ENCODE results near the gene APH1B. TPM values are rescaled to one million over a fixed set of nuclear protein-coding genes. Genes with fewer than 3 reads are reported as not detected.
A peak's percentile ranks its signal among the peaks of the same experiment; 100 is the strongest.
"Not testable (repeated sequence)": the region's sequence is repeated elsewhere in the genome, so short reads cannot be mapped to it uniquely, and the experiment has no call there.

The APH1B gene
- total RNA-seq, 1 experiment from 2014 or later: 6.2 TPM

GRCh38 chr15:63340353-63340752, 62.9 kb downstream of the APH1B start:
- intact Hi-C loops (cut with micrococcal nuclease; ENCODE audit: unreplicated experiment): no loop called here
- H3K36me3 ChIP-seq (ENCODE audit: insufficient read depth, low read length, poor library complexity, severe bottlenecking): no peaks in the 10 kb centered on the region
- no peak for DNase-seq (ENCODE audit: low spot score)
- ChIA-PET CTCF (interaction anchor here (0.8 kb wide), 1 partner anchor 62 kb away, joined by 3 read pairs; no protein-coding TSS in a partner anchor), POLR2A (ENCODE audit: low non-redundant PET) (no interaction called here)
- no peaks in the 10 kb centered on the region for H3K9me3 ChIP-seq (ENCODE audit: low read depth, low read length, poor library complexity, severe bottlenecking)
- no peak overlapping the region for H3K27ac ChIP-seq (ENCODE audit: low read depth, low read length, poor library complexity, severe bottlenecking)
- no TSS peak for BruUV-seq (replicated peaks)
- H3K4me1 ChIP-seq (ENCODE audit: insufficient read depth, low read length, poor library complexity, severe bottlenecking): peaks cover 40% of the 10 kb centered on the region
- TF ChIP-seq CTCF (conservative IDR thresholded peaks at IDR 0.05; ENCODE audit: low read depth, low read length) (no peak), EZH2 (IDR thresholded peaks at IDR 0.05; ENCODE audit: borderline replicate concordance, low read depth, low read length, poor library complexity, severe bottlenecking) (no peak)
- H3K4me3 ChIP-seq (ENCODE audit: low read depth, low read length, poor library complexity, severe bottlenecking): no peak overlapping the region
- H3K27me3 ChIP-seq (replicated peaks; ENCODE audit: insufficient read depth, low read depth, low read length, poor library complexity): no peaks in the 10 kb centered on the region

- POLR2A ChIA-PET (ENCODE audit: low non-redundant PET): no interaction called here
- Histone ChIP-seq H3K27me3 (replicated peaks; ENCODE audit: insufficient read depth, low read depth, low read length, poor library complexity) (no peaks in the 10 kb centered on the region), H3K4me1 (ENCODE audit: insufficient read depth, low read length, poor library complexity, severe bottlenecking) (peaks cover 40% of the 10 kb centered on the region), H3K9me3 (ENCODE audit: low read depth, low read length, poor library complexity, severe bottlenecking) (no peaks in the 10 kb centered on the region), H3K27ac (ENCODE audit: low read depth, low read length, poor library complexity, severe bottlenecking) (no peak overlapping the region), H3K36me3 (ENCODE audit: insufficient read depth, low read length, poor library complexity, severe bottlenecking) (no peaks in the 10 kb centered on the region), H3K4me3 (ENCODE audit: low read depth, low read length, poor library complexity, severe bottlenecking) (no peak overlapping the region)
- CTCF ChIA-PET: no interaction called here
- TF ChIP-seq CTCF (conservative IDR thresholded peaks at IDR 0.05; ENCODE audit: low read depth, low read length) (no peak), EZH2 (IDR thresholded peaks at IDR 0.05; ENCODE audit: borderline replicate concordance, low read depth, low read length, poor library complexity, severe bottlenecking) (no peak)
- BruUV-seq (replicated peaks): no TSS peak
- intact Hi-C loops (cut with micrococcal nuclease; ENCODE audit: unreplicated experiment): no loop called here
- DNase-seq (ENCODE audit: low spot score): no peak
Observed at GRCh38 chr15:63340878-63341277, 63.5 kb downstream of the APH1B start.

GRCh38 chr15:63341898-63342297, 64.5 kb downstream of the APH1B start:
- BruUV-seq (replicated peaks): no TSS peak
- no peaks in the 10 kb centered on the region for H3K9me3 ChIP-seq (ENCODE audit: low read depth, low read length, poor library complexity, severe bottlenecking)
- CTCF ChIA-PET: no interaction called here

DNA sequence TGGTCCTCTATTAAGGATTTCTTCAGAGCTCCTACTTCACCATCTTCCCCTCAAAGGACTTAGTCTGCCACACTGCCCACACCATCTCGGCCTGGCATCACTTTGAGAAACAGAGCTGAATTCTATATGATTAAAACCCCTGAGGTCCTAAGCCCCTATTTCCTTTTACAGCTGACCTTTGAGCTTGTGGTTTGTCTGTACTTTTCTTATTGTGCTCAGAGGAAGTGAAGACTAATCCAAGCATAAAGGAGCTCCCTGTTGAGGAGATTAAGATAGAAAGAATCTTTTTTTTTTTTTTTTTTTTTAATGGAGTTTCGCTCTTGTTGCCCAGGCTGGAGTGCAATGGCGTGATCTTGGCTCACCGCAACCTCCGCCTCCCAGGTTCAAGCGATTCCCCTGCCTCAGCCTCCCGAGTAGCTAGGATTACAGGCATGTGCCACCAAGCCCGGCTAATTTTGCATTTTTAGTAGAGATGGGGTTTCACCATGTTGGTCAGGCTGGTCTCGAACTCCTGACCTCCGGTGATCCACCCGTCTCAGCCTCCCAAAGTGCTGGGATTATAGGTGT, 65.7 kb downstream of the APH1B start:
- H3K27me3 ChIP-seq (replicated peaks; ENCODE audit: insufficient read depth, low read depth, low read length, poor library complexity); H3K9me3 ChIP-seq (ENCODE audit: low read depth, low read length, poor library complexity, severe bottlenecking); intact Hi-C loops (cut with micrococcal nuclease; ENCODE audit: unreplicated experiment); H3K27ac ChIP-seq (ENCODE audit: low read depth, low read length, poor library complexity, severe bottlenecking); H3K4me3 ChIP-seq (ENCODE audit: low read depth, low read length, poor library complexity, severe bottlenecking); H3K36me3 ChIP-seq (ENCODE audit: insufficient read depth, low read length, poor library complexity, severe bottlenecking); BruUV-seq (replicated peaks): not testable (repeated sequence)
- CTCF ChIA-PET: interaction anchor here (0.6 kb wide), 2 partner anchors 32 to 144 kb away, joined by 4 to 6 read pairs; no protein-coding TSS in a partner anchor
- POLR2A ChIA-PET (ENCODE audit: low non-redundant PET): interaction anchor here (0.7 kb wide), 1 partner anchor 34 kb away, joined by 4 read pairs; no protein-coding TSS in a partner anchor
- peaks cover 56% of the 10 kb centered on the region for H3K4me1 ChIP-seq (ENCODE audit: insufficient read depth, low read length, poor library complexity, severe bottlenecking)
- peak; percentile 90 for DNase-seq (ENCODE audit: low spot score)

More at GRCh38 chr15:63341898-63342297, 64.5 kb downstream of the APH1B start:
- POLR2A ChIA-PET (ENCODE audit: low non-redundant PET): no interaction called here
- no peak overlapping the region for H3K27ac ChIP-seq (ENCODE audit: low read depth, low read length, poor library complexity, severe bottlenecking)
- no peaks in the 10 kb centered on the region for H3K27me3 ChIP-seq (replicated peaks; ENCODE audit: insufficient read depth, low read depth, low read length, poor library complexity)
- TF ChIP-seq EZH2 (IDR thresholded peaks at IDR 0.05; ENCODE audit: borderline replicate concordance, low read depth, low read length, poor library complexity, severe bottlenecking) (no peak), CTCF (conservative IDR thresholded peaks at IDR 0.05; ENCODE audit: low read depth, low read length) (no peak)
- H3K4me1 ChIP-seq (ENCODE audit: insufficient read depth, low read length, poor library complexity, severe bottlenecking): peaks cover 45% of the 10 kb centered on the region
- H3K4me3 ChIP-seq (ENCODE audit: low read depth, low read length, poor library complexity, severe bottlenecking): no peak overlapping the region
- DNase-seq (ENCODE audit: low spot score): no peak
- intact Hi-C loops (cut with micrococcal nuclease; ENCODE audit: unreplicated experiment): no loop called here
- no peaks in the 10 kb centered on the region for H3K36me3 ChIP-seq (ENCODE audit: insufficient read depth, low read length, poor library complexity, severe bottlenecking)
